GM12801 (cell line): Measurements from ENCODE around the gene TFEB.

Source experiments
- TF ChIP-seq, protein P1 (sequence below): IDR thresholded peaks from one replicate; pipeline ENCODE4 v1.5.1; 2011; ENCODE audit warnings: control low read depth; ENCODE audit not compliant: insufficient read length; ENCODE audit errors: extremely low read depth

The TFEB gene

GRCh38 chr6:41672016-41672415 is 63.4 kb downstream of the TFEB start:
- TF ChIP-seq, protein P1, sequence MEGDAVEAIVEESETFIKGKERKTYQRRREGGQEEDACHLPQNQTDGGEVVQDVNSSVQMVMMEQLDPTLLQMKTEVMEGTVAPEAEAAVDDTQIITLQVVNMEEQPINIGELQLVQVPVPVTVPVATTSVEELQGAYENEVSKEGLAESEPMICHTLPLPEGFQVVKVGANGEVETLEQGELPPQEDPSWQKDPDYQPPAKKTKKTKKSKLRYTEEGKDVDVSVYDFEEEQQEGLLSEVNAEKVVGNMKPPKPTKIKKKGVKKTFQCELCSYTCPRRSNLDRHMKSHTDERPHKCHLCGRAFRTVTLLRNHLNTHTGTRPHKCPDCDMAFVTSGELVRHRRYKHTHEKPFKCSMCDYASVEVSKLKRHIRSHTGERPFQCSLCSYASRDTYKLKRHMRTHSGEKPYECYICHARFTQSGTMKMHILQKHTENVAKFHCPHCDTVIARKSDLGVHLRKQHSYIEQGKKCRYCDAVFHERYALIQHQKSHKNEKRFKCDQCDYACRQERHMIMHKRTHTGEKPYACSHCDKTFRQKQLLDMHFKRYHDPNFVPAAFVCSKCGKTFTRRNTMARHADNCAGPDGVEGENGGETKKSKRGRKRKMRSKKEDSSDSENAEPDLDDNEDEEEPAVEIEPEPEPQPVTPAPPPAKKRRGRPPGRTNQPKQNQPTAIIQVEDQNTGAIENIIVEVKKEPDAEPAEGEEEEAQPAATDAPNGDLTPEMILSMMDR: no peak

GRCh38 chr6:41671376-41671775 is 64.0 kb downstream of the TFEB start:
- TF ChIP-seq, protein P1: no peak

GRCh38 chr6:41670703-41671360 is 64.6 kb downstream of the TFEB start:
- TF ChIP-seq, protein P1: no peak

DNA sequence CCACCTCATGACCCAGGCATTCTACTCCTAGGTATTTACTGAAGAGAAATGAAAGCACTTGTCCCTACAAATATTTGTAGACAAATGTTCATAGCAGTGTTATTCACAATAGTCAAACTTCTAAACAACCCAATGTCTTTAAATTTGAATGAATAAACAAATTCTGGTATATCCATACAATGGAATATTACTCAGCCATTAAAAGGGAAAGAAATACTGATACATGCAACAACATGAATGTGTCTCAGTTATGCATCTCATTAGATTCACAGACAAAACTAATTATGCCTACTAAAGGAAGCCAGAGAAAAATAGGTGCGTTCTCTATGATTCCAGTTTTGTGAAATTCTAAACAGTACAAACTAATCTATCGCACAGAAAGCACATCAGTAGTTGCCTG is 66.4 kb downstream of the TFEB start:
- TF ChIP-seq, protein P1: no peak

- TF ChIP-seq, protein P1: no peak
Measured at GRCh38 chr6:41667195-41667594, 68.2 kb downstream of the TFEB start.

DNA sequence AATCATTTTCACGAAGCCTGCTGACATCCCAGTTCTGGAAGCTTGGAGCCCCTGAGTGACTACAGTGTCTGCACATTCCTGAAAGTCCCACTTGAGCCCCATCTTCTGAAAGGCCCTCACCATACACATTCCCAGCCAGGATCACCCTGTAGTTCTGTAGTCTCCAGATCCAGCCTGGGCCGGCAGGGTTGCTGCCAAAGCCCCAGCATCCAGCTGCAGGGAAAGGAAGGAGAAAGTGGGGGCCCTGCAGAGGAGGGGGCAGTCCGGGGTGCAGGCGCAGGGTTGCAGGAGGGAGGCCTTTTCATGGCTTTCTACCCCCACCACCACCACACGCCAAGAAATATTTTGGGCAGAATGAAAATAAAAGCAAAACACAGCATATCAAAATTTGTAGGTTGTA is 71.1 kb downstream of the TFEB start:
- TF ChIP-seq, protein P1: no peak

DNA sequence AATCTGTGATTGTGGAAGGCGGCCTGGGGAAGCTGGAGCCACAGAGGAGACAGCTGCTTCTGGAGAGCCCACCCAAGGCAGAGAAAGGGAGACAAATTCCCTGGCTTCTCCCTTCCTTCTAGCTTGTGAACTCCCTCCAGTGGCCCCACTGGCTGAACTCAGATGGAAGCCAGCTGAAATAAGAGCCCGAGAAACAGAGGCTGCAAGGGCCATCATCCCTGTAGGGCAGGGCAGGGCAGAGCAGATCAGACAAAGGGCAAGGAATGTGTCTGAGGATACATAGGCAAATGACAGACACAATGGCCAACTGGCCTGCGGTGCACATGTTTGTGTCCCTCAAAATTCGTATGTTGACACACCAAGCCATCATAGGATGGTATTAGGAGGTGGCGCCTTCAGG is 71.8 kb downstream of the TFEB start:
- TF ChIP-seq, protein P1: no peak
